ENCODE measurements around the gene BEX4. TPM values are rescaled to one million over a fixed set of nuclear protein-coding genes. Genes with fewer than 3 reads are reported as not detected.
A peak's percentile ranks its signal among the peaks of the same experiment; 100 is the strongest.

Gene BEX4
- total and polyA plus RNA-seq, 2 of the 8 experiments (the other 6 are each of a cell fraction or from before 2014, with no cell fraction given), result 27.2 to 45.1 TPM

GRCh38 chrX:103215425-103215991, 600 bp downstream of the BEX4 start:
- Histone ChIP-seq H2AFZ (ENCODE audit: low read length) (no peak overlapping the region), H3K79me1 (ENCODE audit: low read depth, low read length) (no peaks in the 10 kb centered on the region), H3K56ac (replicated peaks; ENCODE audit: insufficient read length, low read depth, low read length) (no peak overlapping the region), H3K18ac (ENCODE audit: extremely low read depth, low read length) (peak overlapping the region; percentile 71), H3K36me3 (ENCODE audit: control insufficient read depth in 2 of 4, insufficient read depth in 4 of 4, low read length in 3 of 4) (peaks cover 0 to 13% (median 1%) of the 10 kb centered on the region in 4 experiments; a peak in 1 of 8 replicates), H4K5ac (ENCODE audit: insufficient read length, low read depth, low read length) (peak overlapping the region; percentile 37), H3K4ac (replicated peaks; ENCODE audit: insufficient read length, low read depth, low read length) (no peak overlapping the region), H3K9me3 (ENCODE audit: insufficient read depth in 2 of 2, low read depth in 1 of 2, low read length in 1 of 2) (no peaks in the 10 kb centered on the region), H3K4me2 (ENCODE audit: insufficient read depth in 1 of 2, low read depth in 2 of 2, low read length in 2 of 2) (peak overlapping the region; percentile 65 to 68), H2BK20ac (ENCODE audit: low read length) (no peak overlapping the region), H3K23ac (ENCODE audit: insufficient read length) (no peak overlapping the region), H4K91ac (replicated peaks; ENCODE audit: insufficient read length, low read length) (no peak overlapping the region), H3K4me3 (ENCODE audit: extremely low read depth in 1 of 4, insufficient read depth in 2 of 4, low read depth in 3 of 4, low read length in 4 of 4) (peak overlapping the region; percentile 58 to 81 (median 64)), H3K27me3 (replicated peaks in 1 of 4; ENCODE audit: control insufficient read depth in 3 of 4, extremely low read depth in 1 of 4, insufficient read depth in 3 of 4, low read length in 3 of 4) (no peaks in the 10 kb centered on the region), H2AK5ac (ENCODE audit: low read depth, low read length) (no peak overlapping the region), H2BK5ac (ENCODE audit: low read depth, low read length) (peak overlapping the region; percentile 44; the same call in 1 of the 2 replicates), H4K20me1 (replicated peaks in 1 of 2; ENCODE audit: control insufficient read depth in 1 of 2, insufficient read depth in 2 of 2, low read length in 2 of 2) (no peaks in the 10 kb centered on the region), H2BK120ac (replicated peaks; ENCODE audit: low read depth, low read length) (no peak overlapping the region), H3K79me2 (ENCODE audit: control insufficient read depth in 1 of 2, insufficient read depth in 2 of 2, low read length in 2 of 2) (0 out of 4 replicates have a peak, but pooled peaks cover 0 to 3% of the 10 kb centered on the region in 2 experiments), H3K9ac (replicated peaks in 1 of 4; ENCODE audit: extremely low read depth in 1 of 4, low read depth in 3 of 4, low read length in 3 of 4) (peak overlapping the region; percentile 71 to 90 (median 78)), H3K14ac (ENCODE audit: insufficient read length) (no peak overlapping the region), H2BK15ac (ENCODE audit: low read length) (no peak overlapping the region), H3K23me2 (ENCODE audit: low read depth, low read length) (no peaks in the 10 kb centered on the region; the same call in 1 of the 2 replicates), H4K8ac (ENCODE audit: extremely low read depth, insufficient read depth, low read length) (peak overlapping the region; percentile 92; the same call in 1 of the 2 replicates), H3K4me1 (replicated peaks in 1 of 4; ENCODE audit: control insufficient read depth in 3 of 4, insufficient read depth in 4 of 4, low read length in 3 of 4) (peaks cover 0 to 3% (median 1%) of the 10 kb centered on the region in 4 experiments; a peak in 2 of 7 replicates), H2BK12ac (ENCODE audit: low read depth, low read length) (no peak overlapping the region), H3K27ac (ENCODE audit: low read depth, low read length) (peak overlapping the region; percentile 85)
- ChIA-PET POLR2A (ENCODE audit: partially characterized antibody) (interaction anchor here (0.8 to 1.3 kb wide), 4 partner anchors 13 to 154 kb away, joined by 3 read pairs; no protein-coding TSS in a partner anchor), CTCF (ENCODE audit: partially characterized antibody) (no interaction called here)
- 0% methylated on average over 2 of the region's 39 CpGs; no CpG with 5 or more reads in 1 of the 2 experiments for WGBS, 2 experiments (ENCODE audit: extremely low coverage in 1 of 2, insufficient coverage in 1 of 2, insufficient read length in 1 of 2, insufficient replicate concordance in 2 of 2, low coverage in 1 of 2, low lambda C conversion rate in 2 of 2, missing lambda C conversion rate in 1 of 2)
- FAIRE-seq (no peak), DNase-seq (ENCODE audit: low read depth in 1 of 2, low spot score in 2 of 2) (peak in 1 of 2 experiments; percentile 59)
- TF ChIP-seq RXRA (IDR thresholded peaks at IDR 0.05; ENCODE audit: insufficient read depth, low read depth, low read length) (no peak), EP300 (IDR thresholded peaks at IDR 0.05; ENCODE audit: borderline replicate concordance in 1 of 2, low read depth in 2 of 2, low read length in 2 of 2) (no peak), MAFK (IDR thresholded peaks at IDR 0.05; ENCODE audit: low read depth, low read length) (no peak), POLR2AphosphoS5 (IDR thresholded peaks at IDR 0.05; ENCODE audit: low read depth, low read length) (peak; percentile 44), SP1 (IDR thresholded peaks at IDR 0.05; ENCODE audit: low read depth, low read length) (no peak), JUN (IDR thresholded peaks at IDR 0.05; ENCODE audit: low read depth, low read length) (no peak), SUZ12 (IDR thresholded peaks at IDR 0.05; ENCODE audit: low read length) (no peak), PHF8 (conservative IDR thresholded peaks at IDR 0.05; ENCODE audit: low read depth, low read length) (peak; percentile 39; the same call in 1 of the 2 replicates), BRCA1 (IDR thresholded peaks at IDR 0.05; ENCODE audit: low read depth, low read length) (no peak), SP4 (IDR thresholded peaks at IDR 0.05; ENCODE audit: low read length) (no peak), SIN3A (conservative IDR thresholded peaks at IDR 0.05 in 1 of 2, IDR thresholded peaks at IDR 0.05 in 1 of 2; ENCODE audit: low read depth in 1 of 2, low read length in 2 of 2) (no peak)
- TF ChIP-seq, protein P1, sequence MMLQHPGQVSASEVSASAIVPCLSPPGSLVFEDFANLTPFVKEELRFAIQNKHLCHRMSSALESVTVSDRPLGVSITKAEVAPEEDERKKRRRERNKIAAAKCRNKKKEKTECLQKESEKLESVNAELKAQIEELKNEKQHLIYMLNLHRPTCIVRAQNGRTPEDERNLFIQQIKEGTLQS (IDR thresholded peaks at IDR 0.05; ENCODE audit: insufficient read depth, low read depth, low read length), result no peak

Data from H1 (cell line).